ENCODE data around the gene COPS4. TPM values are rescaled to one million over a fixed set of nuclear protein-coding genes. Genes with fewer than 3 reads are reported as not detected.
"Not testable (repeated sequence)": the region's sequence is repeated elsewhere in the genome, so short reads cannot be mapped to it uniquely, and the experiment has no call there.

COPS4 gene
- total RNA-seq, 1 donor from 2014 or later: 47.4 TPM

DNA sequence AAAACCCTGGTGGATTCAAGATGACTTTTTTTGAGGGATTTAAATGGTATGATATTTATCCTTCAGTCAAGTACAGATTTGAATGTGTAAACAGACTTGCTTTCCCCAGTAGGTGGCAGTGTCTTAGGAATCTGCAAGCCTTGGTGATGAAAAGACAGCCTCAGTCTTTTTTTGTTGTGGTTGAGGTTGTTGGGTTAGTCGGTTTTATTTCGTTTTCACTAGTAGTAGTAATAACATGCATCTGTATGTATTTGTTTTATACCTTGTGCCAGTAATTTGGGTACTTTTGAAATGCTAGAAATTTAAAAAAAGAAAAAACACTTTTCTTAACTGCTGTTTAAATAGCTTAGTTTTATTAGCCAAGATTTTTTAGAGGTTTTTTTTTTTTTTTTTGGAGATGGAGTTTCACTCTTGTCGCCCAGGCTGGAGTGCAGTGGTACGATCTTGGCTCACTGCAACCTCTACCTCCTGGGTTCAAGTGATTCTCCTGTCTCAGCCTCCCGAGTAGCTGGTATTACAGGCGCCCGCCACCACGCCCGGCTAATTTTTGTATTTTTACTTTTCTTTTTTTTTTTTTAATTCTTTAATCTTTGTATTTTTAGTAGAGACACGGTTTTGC, 39.2 kb downstream of the COPS4 start:
- intact Hi-C loops (cut with DNase I): no loop called here
- ATAC-seq (ENCODE audit: poor library complexity) (peak; percentile 63), DNase-seq (no peak)

DNA sequence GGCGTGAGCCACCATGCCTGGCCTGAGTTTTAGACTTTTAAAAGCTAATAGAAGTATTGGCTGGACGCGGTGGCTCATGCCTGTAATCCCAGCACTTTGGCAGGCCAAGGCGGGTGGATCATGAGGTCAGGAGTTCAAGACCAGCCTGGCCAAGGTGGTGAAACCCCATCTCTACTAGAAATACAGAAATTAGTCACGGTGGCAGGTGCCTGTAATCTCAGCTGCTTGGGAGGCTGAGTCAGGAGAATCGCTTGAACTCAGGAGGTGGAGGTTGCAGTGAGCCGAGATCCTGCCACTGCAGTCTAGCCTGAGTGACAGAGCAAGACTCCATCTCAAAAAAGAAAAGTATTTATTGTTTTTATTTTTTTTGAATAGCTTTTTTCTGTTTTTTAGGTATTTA, 39.8 kb downstream of the COPS4 start:
- DNase-seq; intact Hi-C loops (cut with DNase I); ATAC-seq (ENCODE audit: poor library complexity): not testable (repeated sequence)

- ATAC-seq (ENCODE audit: poor library complexity): no peak
- intact Hi-C loops (cut with DNase I): no loop called here
- no peak for DNase-seq
These were observed 40.5 kb downstream of the COPS4 start for GRCh38 chr4:83075311-83076095.

DNA sequence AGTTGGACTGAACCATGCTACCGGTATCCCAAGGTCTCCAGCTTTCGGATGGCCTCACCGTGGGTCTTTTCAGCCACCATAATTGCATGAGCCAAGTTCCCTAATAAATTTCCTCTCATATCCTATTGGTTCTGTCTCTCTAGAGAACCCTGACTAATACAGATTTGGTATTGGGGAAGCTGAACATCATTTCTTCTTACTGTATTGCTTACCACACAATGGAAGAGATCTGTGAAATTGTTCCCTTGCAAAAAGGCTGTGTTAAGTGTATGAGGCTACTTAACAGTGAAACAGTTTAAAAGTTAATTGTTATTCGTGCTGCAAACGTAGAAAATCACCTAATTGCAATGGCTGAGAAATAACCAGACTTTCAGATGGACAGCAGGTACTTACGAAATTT, 45.6 kb downstream of the COPS4 start:
- DNase-seq (no peak), ATAC-seq (ENCODE audit: poor library complexity) (no peak)
- intact Hi-C loops (cut with DNase I): no loop called here

DNA sequence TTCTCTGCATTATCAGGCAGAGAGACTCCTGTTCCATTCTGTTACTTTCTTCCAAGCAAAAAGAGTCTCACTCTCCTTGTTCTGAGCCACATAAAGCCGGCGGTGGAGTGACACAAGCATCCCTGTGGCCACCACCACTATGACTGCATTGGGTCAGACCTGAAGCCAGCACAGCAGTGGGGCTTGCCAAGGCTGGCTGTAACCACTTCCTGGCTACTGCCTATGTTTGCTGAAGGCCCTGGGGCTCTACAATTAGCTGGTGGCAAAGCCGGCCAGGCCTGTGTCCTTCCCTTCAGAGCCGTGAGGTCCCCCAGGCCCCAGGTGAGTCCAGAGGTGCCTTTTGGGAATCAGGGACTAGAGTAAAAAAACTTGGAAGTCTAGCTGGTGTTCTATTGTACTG, 47.8 kb downstream of the COPS4 start:
- intact Hi-C loops (cut with DNase I): no loop called here
- DNase-seq (no peak), ATAC-seq (ENCODE audit: poor library complexity) (no peak)

DNA sequence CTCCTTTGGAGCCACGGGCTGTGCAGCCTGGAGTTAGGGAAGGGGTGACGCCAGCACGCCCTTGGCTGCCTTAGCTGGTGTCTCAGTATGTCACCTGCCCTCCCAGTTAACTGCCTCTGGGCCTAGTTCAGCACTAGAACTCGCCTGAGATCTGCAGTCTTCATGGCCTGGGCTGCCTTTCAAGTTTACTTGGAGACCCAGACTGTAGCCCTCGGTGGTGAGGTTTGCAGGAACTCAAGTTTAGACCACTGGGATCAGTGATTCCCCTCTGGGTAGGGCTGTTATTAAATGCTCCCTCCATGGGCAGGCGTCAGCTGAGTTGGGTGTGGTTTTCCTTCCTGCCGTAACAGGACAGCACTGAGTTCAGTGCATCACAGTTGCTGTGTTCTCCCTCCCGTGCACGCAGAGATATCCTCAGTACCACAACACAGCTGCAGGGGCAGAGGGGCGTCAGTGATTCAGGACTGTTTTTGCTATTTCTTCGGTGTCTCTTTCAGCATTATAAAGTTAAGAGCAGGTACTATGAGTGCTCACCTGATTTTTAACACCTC, 49.0 kb downstream of the COPS4 start:
- intact Hi-C loops (cut with DNase I): no loop called here
- ATAC-seq (ENCODE audit: poor library complexity) (peak; percentile 45), DNase-seq (no peak)

DNA sequence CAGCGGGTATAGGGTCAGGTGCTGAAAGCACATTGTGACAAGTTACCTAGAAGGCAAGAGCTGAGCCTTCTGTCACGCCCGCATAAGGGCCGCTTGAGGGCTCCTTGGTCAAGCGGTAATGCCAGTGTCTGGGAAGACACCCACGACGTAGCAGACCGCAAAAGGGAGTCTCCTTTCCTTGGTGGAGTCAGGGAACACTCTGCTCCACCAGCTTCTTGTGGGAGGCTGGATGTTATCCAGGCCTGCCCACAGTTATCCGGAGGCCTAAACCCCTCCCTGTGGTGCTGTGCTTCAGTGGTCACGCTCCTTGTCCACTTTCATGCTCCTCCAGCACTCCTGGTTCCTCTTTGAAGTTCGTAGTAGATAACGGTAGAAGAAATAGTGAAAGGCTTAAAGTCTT, 50.0 kb downstream of the COPS4 start:
- intact Hi-C loops (cut with DNase I); DNase-seq; ATAC-seq (ENCODE audit: poor library complexity): not testable (repeated sequence)

GRCh38 chr4:83089410-83090157, 54.6 kb downstream of the COPS4 start:
- intact Hi-C loops (cut with DNase I): no loop called here
- DNase-seq (no peak), ATAC-seq (ENCODE audit: poor library complexity) (no peak)

GRCh38 chr4:83093060-83093640, 58.2 kb downstream of the COPS4 start:
- intact Hi-C loops (cut with DNase I): no loop called here
- no peak for ATAC-seq (ENCODE audit: poor library complexity)
- DNase-seq: no peak

- DNase-seq: no peak
- ATAC-seq (ENCODE audit: poor library complexity): no peak
- intact Hi-C loops (cut with DNase I): no loop called here
These were observed 61.4 kb downstream of the COPS4 start for GRCh38 chr4:83096397-83096796.

- ATAC-seq (ENCODE audit: poor library complexity) (no peak), DNase-seq (no peak)
- intact Hi-C loops (cut with DNase I): no loop called here
These were observed 70.0 kb downstream of the COPS4 start for GRCh38 chr4:83104991-83105390.

- DNase-seq (no peak), ATAC-seq (ENCODE audit: poor library complexity) (no peak)
- intact Hi-C loops (cut with DNase I): no loop called here
These were observed 72.6 kb downstream of the COPS4 start for GRCh38 chr4:83107631-83108030.

DNA sequence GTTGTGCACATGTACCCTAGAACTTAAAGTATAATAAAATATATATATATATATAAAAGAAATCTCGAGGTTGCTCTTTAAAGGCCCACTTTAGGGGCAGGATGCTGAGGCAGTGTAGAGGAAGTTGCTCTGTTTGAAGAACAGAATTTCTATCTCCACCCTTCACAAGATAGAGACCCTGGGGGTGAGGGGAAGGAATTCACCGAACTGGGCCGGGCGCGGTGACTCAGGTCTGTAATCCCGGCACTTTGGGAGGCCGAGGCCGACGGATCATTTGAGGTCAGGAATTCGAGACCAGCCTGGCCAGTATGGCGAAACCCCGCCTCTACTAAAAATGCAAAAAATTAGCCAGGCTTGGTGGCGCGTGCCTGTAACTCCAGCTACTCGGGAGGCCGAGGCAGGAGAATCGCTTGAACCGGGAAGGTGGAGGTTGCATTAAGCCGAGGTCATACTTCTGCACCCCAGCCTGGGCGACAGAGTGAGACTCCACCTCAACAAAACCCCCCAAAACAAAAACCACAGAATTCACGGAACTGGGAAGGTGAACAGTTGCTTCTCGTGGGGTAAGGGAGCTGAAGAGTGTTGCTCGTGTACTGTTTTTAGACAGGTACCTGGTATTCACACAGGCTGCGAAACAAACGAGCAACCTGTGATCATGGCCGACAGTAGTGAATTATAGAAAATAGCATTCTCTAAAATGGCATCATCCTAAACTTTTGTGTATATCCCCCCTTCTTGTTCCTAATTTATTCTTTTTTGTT, 73.3 kb downstream of the COPS4 start:
- no peak for ATAC-seq (ENCODE audit: poor library complexity)
- intact Hi-C loops (cut with DNase I): no loop called here

DNA sequence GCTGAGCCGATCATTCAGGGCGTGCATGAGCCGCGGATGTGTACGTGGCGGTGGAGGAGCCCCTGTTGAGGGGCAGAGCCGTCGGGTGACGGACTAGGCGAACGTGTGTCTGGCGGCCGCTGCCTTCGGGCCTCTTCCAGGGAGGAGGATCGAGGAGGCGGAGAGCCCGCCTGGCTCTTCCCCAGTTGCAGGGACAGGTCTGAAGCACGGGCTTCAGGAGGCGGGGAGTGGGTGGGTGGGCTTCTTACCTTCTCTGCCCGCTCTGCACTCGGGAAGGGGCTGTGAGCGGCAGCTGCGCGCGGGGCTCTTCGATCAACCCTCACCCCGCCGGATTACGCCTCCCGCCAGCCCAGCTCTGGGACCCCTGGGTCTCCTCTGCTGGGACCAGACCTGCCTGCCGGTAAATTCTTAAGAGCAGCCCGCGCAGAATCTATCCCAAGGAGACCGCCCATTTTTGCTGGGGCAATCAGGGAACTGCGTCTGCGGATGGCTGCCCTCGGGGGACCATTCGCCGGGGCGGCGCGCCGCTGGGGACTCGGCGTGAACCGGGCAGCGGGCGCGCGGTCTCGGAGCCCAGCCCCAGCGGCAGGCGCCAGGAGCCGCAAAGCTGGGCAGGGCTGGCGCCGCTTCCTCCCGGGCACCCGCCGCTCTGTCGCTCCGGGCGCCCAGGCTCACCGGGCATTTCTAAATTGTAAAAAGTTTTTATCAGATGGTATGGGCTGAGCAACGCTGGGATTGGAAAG, 74.7 kb downstream of the COPS4 start:
- intact Hi-C loops (cut with DNase I): no loop called here
- ATAC-seq (ENCODE audit: poor library complexity) (peak; percentile 86), DNase-seq (peak; percentile 59)

More for the DNA sequence above, 73.3 kb downstream of the COPS4 start:
- DNase-seq: no peak

GRCh38 chr4:83110223-83110945, 75.4 kb downstream of the COPS4 start:
- ATAC-seq (ENCODE audit: poor library complexity): peak; percentile 97
- peak; percentile 92 for DNase-seq
- intact Hi-C loops (cut with DNase I): no loop called here

DNA sequence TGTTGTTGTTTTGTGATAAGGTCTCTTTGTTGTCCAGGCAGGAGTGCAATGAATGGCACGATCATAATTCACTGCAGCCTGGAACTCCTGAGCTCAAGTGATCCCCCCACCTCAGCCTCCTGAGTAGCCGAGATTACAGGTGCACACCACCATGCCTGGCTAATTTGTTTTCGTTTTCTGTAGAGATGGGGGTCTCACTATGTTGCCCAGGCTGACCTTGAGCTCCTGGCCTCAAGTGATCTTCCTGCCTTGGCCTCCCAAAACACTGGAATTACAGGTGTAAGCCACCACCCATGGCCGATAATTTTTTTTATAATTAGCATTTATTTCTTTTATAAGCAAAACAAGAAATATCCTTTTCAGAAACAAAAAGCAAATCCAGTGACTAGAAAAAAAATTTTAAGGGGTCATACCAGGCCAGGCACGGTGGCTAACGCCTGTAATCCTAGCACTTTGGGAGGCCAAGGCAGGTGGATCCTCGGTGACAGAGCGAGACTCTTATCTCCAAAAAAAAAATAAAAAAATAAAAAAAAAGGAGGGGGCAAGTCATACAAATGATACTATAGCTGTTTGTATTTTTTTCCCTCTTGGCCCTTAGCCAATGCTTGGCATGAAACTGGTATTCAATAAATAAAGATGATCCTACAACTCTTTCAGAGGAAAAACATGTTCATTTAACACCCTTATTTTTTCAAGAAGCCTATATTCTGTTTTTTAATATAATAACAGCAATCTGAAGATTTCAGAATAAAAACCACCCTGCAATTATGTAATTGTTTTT, 76.2 kb downstream of the COPS4 start:
- intact Hi-C loops (cut with DNase I): no loop called here
- no peak for ATAC-seq (ENCODE audit: poor library complexity)
- no peak for DNase-seq
